HG03457 (cell line): ENCODE measurements around the gene SETBP1.

Experiments used
- ATAC-seq: cut with Tn5 transposase; IDR thresholded peaks from one replicate; pipeline ENCODE4 v1.9.1; 2021; ENCODE audit warnings: moderate number of reproducible peaks; ENCODE audit not compliant: unreplicated experiment

SETBP1 gene

GRCh38 chr18:44812426-44812825, 131.7 kb downstream of the SETBP1 start:
- no peak for ATAC-seq

- ATAC-seq, result no peak
Measured at GRCh38 chr18:44813586-44813985, 132.9 kb downstream of the SETBP1 start.

GRCh38 chr18:44815108-44815507, 134.4 kb downstream of the SETBP1 start:
- ATAC-seq, result no peak

DNA sequence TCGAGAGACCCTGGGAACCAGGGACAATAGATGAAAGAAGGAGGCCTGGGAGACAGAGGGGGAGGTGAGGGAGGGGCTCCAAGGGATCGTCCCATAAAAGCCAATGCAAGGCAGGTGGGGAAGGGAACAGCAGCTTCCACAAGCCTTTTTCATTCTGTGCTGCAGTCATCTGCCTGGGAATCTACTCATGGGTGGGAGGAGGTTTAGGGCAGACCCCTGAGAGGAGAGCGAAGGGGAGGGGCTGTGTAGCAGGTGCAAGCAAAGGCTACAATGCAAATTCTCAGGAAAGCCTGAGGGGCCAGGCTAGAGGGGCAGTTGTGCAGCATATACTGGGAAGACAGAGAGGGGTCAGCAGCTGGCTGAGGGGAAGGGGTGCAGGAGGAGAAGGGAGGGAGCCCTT, 135.4 kb downstream of the SETBP1 start:
- no peak for ATAC-seq

- ATAC-seq, result no peak
Measured at GRCh38 chr18:44816477-44816876, 135.8 kb downstream of the SETBP1 start.

DNA sequence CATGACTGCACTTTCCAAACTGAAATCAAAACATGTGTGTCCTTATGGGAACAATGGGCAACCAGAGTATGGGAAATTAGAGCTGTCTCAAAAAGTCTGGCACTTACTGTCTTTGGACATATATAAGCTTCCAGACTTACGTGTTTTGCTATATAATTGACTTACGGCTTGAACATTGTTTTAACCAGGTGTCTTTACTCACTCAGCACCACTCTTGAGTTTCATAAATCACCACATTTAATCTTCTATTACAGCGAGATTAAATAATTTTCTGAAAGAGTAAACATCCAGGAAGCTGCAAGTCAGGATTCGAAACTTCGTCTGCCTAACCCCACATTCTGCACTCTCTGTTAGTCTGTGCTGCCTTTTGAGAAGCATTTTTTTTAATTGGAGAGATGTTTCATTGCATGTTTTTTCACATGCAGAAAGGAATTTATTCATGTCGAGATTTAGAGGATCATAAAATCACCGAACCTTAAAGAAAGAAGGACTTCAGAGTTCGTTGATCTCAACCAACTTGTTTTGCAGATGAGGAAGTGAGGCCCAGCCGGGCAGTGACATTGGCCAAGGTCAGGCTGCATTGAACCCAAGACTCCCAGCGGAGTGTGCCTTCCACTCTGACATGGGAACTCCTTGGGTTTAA, 137.3 kb downstream of the SETBP1 start:
- no peak for ATAC-seq

- ATAC-seq, result no peak
Measured at GRCh38 chr18:44818668-44819403, 138.1 kb downstream of the SETBP1 start.

DNA sequence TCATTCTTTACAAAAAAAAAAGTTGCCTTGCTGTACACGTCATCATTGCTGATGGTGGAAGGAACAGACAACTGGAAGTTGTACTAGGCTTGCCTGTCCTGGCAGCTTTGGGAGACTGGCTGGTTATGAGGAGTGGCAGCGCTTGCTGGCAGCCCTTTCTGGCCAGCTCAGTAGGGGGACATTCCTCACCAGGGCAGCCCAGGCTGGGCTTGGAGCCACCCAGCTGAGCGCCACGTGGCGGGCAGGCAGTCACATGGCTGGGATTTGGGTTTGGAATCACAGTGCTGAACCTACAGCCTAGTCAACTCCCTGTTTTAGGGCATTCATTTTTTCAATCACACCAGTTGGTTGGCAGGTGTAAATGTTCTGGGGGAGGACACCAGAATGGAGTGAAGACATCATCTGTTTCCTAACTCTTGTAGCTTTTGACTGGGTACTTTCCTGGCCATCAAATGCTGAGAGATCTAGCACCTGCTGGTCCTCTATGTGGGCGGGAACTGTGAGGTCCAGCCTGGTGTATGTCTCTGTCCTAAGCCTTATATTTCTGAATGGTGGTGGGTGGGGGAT, 139.3 kb downstream of the SETBP1 start:
- no peak for ATAC-seq

DNA sequence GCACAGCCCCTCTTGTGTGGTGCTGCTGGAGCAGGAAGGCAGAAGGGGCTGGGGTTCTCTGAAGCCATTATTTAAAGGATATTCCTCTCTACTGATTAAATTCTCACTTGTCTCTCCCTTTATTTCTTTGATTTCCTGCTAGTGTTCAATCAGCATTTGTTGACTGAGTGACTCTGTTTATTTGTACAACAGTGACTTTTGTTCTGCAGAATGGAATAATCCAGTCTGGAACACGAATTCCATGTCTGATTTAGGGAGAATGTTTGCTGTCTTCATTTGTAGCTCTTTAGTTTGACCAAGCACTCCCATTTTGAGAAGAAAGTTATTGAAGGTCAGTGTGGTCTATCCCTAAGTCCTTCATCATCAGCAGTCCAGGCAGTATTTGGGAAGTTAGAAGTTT, 141.2 kb downstream of the SETBP1 start:
- ATAC-seq, result no peak

GRCh38 chr18:44823286-44823685, 142.6 kb downstream of the SETBP1 start:
- ATAC-seq, result no peak

- no peak for ATAC-seq
Measured at GRCh38 chr18:44823782-44824181, 143.1 kb downstream of the SETBP1 start.

GRCh38 chr18:44824884-44825283, 144.2 kb downstream of the SETBP1 start:
- no peak for ATAC-seq

DNA sequence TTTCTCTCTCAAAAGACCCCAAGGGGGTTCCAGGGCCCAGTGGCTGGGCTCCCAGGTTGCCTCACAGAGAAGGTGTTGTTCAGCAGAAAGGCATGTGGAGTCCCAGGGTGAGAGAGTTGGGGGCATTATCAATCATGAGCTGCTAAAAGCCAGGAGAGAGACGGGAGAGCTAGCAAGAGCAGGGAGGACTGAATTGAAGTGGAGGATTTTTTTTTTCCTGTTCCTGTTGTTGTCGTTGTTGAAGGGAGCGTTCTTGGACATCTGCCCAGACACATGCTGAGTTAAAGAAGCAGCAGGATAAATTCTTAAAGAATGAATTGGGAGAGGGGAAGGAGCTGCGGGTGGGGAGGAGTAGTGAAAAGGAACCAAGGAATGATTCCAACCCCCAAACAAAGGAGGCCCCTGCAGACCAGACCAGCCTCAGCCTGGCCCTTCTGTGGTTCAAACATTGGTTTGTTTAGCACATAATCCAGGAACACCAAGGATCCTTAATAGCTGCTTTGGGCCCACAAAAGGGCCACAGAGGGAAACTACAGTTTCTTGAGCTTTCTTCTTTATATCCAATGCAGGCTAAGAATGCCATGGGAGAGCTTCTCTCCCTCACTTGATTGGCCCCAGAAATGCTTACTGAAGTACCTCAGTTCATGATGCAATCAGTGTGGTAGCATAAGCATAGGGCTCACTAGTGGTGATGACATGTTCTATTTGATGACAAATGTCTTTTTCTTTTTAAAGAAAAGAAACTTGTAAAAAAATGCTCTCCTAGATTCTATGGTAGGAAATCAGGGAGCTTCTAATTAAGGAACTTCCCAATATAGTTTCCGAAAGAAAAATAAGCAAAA, 146.0 kb downstream of the SETBP1 start:
- ATAC-seq, result no peak

GRCh38 chr18:44828080-44828479, 147.4 kb downstream of the SETBP1 start:
- ATAC-seq, result no peak

GRCh38 chr18:44830581-44830980, 149.9 kb downstream of the SETBP1 start:
- ATAC-seq, result no peak

- no peak for ATAC-seq
Measured at GRCh38 chr18:44833786-44834185, 153.1 kb downstream of the SETBP1 start.

- ATAC-seq, result no peak
Measured at GRCh38 chr18:44834867-44835469, 154.3 kb downstream of the SETBP1 start.

DNA sequence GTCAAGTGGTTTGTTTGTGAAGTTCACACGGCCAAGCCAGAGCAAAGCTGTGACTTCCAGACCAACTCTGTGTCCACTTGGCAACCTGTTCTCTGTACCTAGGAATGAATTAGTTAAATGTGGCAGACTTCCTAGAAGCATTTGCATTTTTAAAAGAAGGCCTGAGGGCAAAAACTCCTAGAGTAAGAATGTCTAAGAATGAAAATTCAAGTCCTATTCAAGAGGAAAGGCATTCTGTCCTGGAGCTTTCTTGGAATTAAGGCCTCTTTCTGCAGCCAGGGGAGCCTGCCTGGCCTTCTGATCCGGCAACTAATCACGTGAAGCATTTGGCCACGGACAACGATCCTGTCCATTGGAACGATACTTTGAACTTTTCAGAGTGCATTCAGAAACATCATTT, 155.0 kb downstream of the SETBP1 start:
- no peak for ATAC-seq

DNA sequence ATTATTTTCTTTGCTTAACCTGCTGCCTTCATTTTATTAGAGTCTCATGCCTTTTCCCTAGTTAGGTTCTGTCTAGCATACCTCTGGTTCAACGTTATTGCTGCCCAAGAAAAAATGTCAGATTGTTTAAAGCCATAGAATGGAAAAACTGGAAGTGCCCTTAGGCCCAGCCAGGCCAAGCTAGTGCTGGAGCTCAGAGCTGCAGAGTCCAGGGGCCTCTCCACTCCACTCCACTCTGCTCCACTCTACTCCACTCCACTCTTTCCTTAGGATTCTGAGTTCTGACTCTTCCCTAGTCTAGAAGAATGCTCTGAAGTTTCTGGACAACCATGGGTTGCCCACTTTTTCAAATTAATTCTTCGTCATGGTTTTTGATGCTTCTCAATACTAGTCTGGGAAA, 155.6 kb downstream of the SETBP1 start:
- no peak for ATAC-seq

- no peak for ATAC-seq
Measured at GRCh38 chr18:44837482-44838180, 156.9 kb downstream of the SETBP1 start.
